HepG2 (cell line): ENCODE measurements around the gene RPAP3. TPM values are rescaled to one million over a fixed set of nuclear protein-coding genes. Genes with fewer than 3 reads are reported as not detected.

Source experiments
- ATAC-seq: fragments of 200-7000 bp; cut with Tn5 transposase; 3 replicates; pipeline ENCODE4 v1.9.1; 2020; ENCODE audit warnings: mild to moderate bottlenecking, moderate library complexity
- BruUV-seq: library from RNA; stranded (reverse); fragments of 400-500 nt; replicated peaks from 2 replicates; lab custom pipeline; 2021; lab: Mats Ljungman, UMichigan
- CTCF ChIA-PET: fragments of 300-600 bp; formaldehyde crosslinking; extraction: SDS; loops from one replicate; lab custom pipeline; 2021; ENCODE audit warnings: low total read pairs, inconsistent platforms, low intra/inter-chr PET ratio; lab: Yijun Ruan, JAX
- POLR2A ChIA-PET: fragments of 350-600 bp; sonication (Branson Sonifier 250); formaldehyde crosslinking; loops from one replicate; lab custom pipeline; 2020; ENCODE audit warnings: antibody characterized with exemption, inconsistent platforms; lab: Yijun Ruan, JAX
- DNase-seq: peaks from one replicate; pipeline ENCODE4 v3.0.0-alpha.2; 2015; ENCODE audit warnings: low spot score
- FAIRE-seq: peaks from 3 replicates; lab custom pipeline; 2011; peaks lifted over from hg19 to GRCh38; lab: Jason Lieb, UNC
- H2AFZ ChIP-seq: one replicate; pipeline ENCODE4 v1.6.1; 2011; ENCODE audit warnings: low read length, inconsistent platforms
- H3K27ac ChIP-seq: fragments of 300-600 bp; 3 replicates; pipeline ENCODE4 v1.8.0; 2011; ENCODE audit warnings: mixed run types, mild to moderate bottlenecking, mixed read lengths, low read length, inconsistent platforms; ENCODE audit not compliant: insufficient read depth; ENCODE audit errors: extremely low read length
- H3K27me3 ChIP-seq, 2 experiments: fragments of 200-600 bp in 1 of 2; 2 replicates in 1 of 2; 3 replicates in 1 of 2; pipeline versions ENCODE4 v1.6.0 to v1.8.0; 2011; ENCODE audit warnings: low read length in 2 of 2, mild to moderate bottlenecking in 2 of 2, moderate library complexity in 2 of 2, inconsistent platforms in 1 of 2; ENCODE audit not compliant: insufficient read depth in 2 of 2, control insufficient read depth in 1 of 2
- H3K36me3 ChIP-seq, 2 experiments: fragments of 200-600 bp in 1 of 2; replicated peaks in 1 of 2; 2 replicates in 1 of 2; 3 replicates in 1 of 2; pipeline versions ENCODE4 v1.5.1 to v1.8.0; 2011; ENCODE audit warnings: low read length in 2 of 2, inconsistent platforms in 1 of 2; ENCODE audit not compliant: insufficient read depth in 2 of 2, control insufficient read depth in 1 of 2
- H3K4me1 ChIP-seq: 2 replicates; pipeline ENCODE4 v1.5.1; 2012; ENCODE audit warnings: low read length, inconsistent platforms; ENCODE audit not compliant: insufficient read depth
- H3K4me2 ChIP-seq: 2 replicates; pipeline ENCODE4 v1.6.0; 2011; ENCODE audit warnings: low read depth, low read length, inconsistent platforms
- H3K4me3 ChIP-seq, 3 experiments: fragments of 200-600 bp in 1 of 3; sonication (generic), shearing (Covaris generic) in 1 of 3; replicated peaks in 1 of 3; 2 replicates each; pipeline ENCODE4 v1.5.1; 2011 to 2016; ENCODE audit warnings: low read length in 3 of 3, inconsistent platforms in 2 of 3, low read depth in 2 of 3, mild to moderate bottlenecking in 2 of 3, control low read depth in 1 of 3, mixed read lengths in 1 of 3; ENCODE audit not compliant: insufficient read depth in 1 of 3
- H3K79me2 ChIP-seq: one replicate; pipeline ENCODE4 v1.6.1; 2011; ENCODE audit warnings: low read length, inconsistent platforms; ENCODE audit not compliant: insufficient read depth
- H3K9ac ChIP-seq: 2 replicates; pipeline ENCODE4 v1.6.0; 2011; ENCODE audit warnings: mild to moderate bottlenecking, low read depth, low read length, inconsistent platforms; ENCODE audit not compliant: insufficient read depth
- H3K9me3 ChIP-seq: 2 replicates; pipeline ENCODE4 v1.5.1; 2012; ENCODE audit warnings: mild to moderate bottlenecking, low read length
- H4K20me1 ChIP-seq: 2 replicates; pipeline ENCODE4 v1.6.0; 2011; ENCODE audit warnings: inconsistent platforms, mild to moderate bottlenecking, low read length, moderate library complexity; ENCODE audit not compliant: insufficient read depth
- CREM ChIP-seq, 2 experiments: sonication (generic) in 1 of 2; formaldehyde crosslinking in 1 of 2; IDR thresholded peaks; 2 replicates each; pipeline versions ENCODE4 v1.4.0 to v1.6.1; 2016 to 2020; ENCODE audit warnings: antibody characterized with exemption in 1 of 2, mild to moderate bottlenecking in 1 of 2, missing genetic modification reagents in 1 of 2
- MIER3 ChIP-seq: IDR thresholded peaks from 2 replicates; pipeline ENCODE4 v1.6.1; 2016; ENCODE audit warnings: missing compliant biosample characterization, borderline replicate concordance
- MLLT10 ChIP-seq: sonication (generic); formaldehyde crosslinking; IDR thresholded peaks from 2 replicates; pipeline ENCODE4 v1.4.0; 2020; ENCODE audit warnings: missing genetic modification reagents
- PRPF4 ChIP-seq: fragments of 200-400 bp; formaldehyde crosslinking; IDR thresholded peaks from 2 replicates; pipeline ENCODE4 v1.6.1; 2016; ENCODE audit warnings: low read length, low read depth; ENCODE audit not compliant: poor library complexity, severe bottlenecking
- RARA ChIP-seq: IDR thresholded peaks from 2 replicates; pipeline ENCODE4 v1.6.1; 2016; ENCODE audit warnings: missing genetic modification reagents, missing compliant biosample characterization
- REST ChIP-seq, 2 experiments: IDR thresholded peaks; 2 replicates each; pipeline ENCODE4 v1.6.1; 2011 to 2012; ENCODE audit warnings: low read length in 2 of 2, borderline replicate concordance in 1 of 2, low read depth in 1 of 2, mild to moderate bottlenecking in 1 of 2, moderate library complexity in 1 of 2
- ZNF446 ChIP-seq: sonication (generic); formaldehyde crosslinking; IDR thresholded peaks from 2 replicates; pipeline ENCODE4 v1.5.0; 2020; ENCODE audit warnings: mild to moderate bottlenecking, missing genetic modification reagents
- ZNF550 ChIP-seq: sonication (generic); formaldehyde crosslinking; IDR thresholded peaks from 2 replicates; pipeline ENCODE4 v1.4.0; 2020; ENCODE audit warnings: mild to moderate bottlenecking, missing genetic modification reagents, borderline replicate concordance
- ZNF557 ChIP-seq: sonication (generic); formaldehyde crosslinking; IDR thresholded peaks from 2 replicates; pipeline ENCODE4 v1.4.0; 2020; ENCODE audit warnings: missing genetic modification reagents
- ZNF564 ChIP-seq: sonication (generic); formaldehyde crosslinking; IDR thresholded peaks from 2 replicates; pipeline ENCODE4 v1.8.1; 2023; ENCODE audit warnings: mild to moderate bottlenecking, missing genetic modification reagents
- ZNF639 ChIP-seq: conservative IDR thresholded peaks from 2 replicates; pipeline ENCODE4 v1.6.1; 2018; ENCODE audit warnings: missing genetic modification reagents
- ZSCAN29 ChIP-seq: sonication (generic); formaldehyde crosslinking; conservative IDR thresholded peaks from 2 replicates; pipeline ENCODE4 v1.4.0; 2020; ENCODE audit warnings: mild to moderate bottlenecking, missing genetic modification reagents
- WGBS: methylation state at CpG from one replicate; pipeline ENCODE4 v1.1.6; 2017; ENCODE audit warnings: low lambda C conversion rate; 5-methylcytosine and 5-hydroxymethylcytosine counted together
- in situ Hi-C: cut with HindIII; loops from 2 replicates; pipeline ENCODE4 v1.10.0; 2017; ENCODE audit warnings: low pct_unique_long_range_greater_than_20kb; ENCODE audit not compliant: extremely low pct_ligation_motif_present
- intact Hi-C: fragments of 100-400 bp; cut with micrococcal nuclease; formaldehyde crosslinking; loops from one replicate; pipeline ENCODE4 v1.10.0; 2022; ENCODE audit not compliant: unreplicated experiment
- polyA plus RNA-seq, 8 experiments: library from polyadenylated mRNA; depleted of rRNA in 3 of 8; stranded (reverse) in 7 of 8; unstranded in 1 of 8; fragments of >200 nt; fragmentation: Illumina TruSeq in 4 of 8; extraction: Trizol in 4 of 8; gene quantifications; 2 replicates each; pipeline versions ENCODE4 v1.2.1 to v1.2.3, GENCODE V29; 2011 to 2016; ENCODE audit warnings: low read depth in 4 of 8, missing spikeins in 1 of 8, mixed read lengths in 1 of 8; ENCODE audit not compliant: insufficient read depth in 1 of 8
- total RNA-seq, 5 experiments: library from RNA; depleted of rRNA; stranded (reverse); fragments of >200 nt; fragmentation: Illumina TruSeq; extraction: Trizol; gene quantifications; 2 replicates each; pipeline ENCODE4 v1.2.3, GENCODE V29; 2016; ENCODE audit warnings: low read depth in 1 of 5
- TF ChIP-seq, protein P1 (sequence below): sonication (generic); formaldehyde crosslinking; IDR thresholded peaks from 2 replicates; pipeline ENCODE4 v1.8.0; 2022; ENCODE audit warnings: mild to moderate bottlenecking, missing genetic modification reagents
- TF ChIP-seq, protein P2 (sequence below): sonication (generic); formaldehyde crosslinking; IDR thresholded peaks from 2 replicates; pipeline ENCODE4 v1.8.0; 2022; ENCODE audit warnings: mild to moderate bottlenecking, missing genetic modification reagents, moderate library complexity

RPAP3 gene
- total and polyA plus RNA-seq, 2 of the 13 experiments (the other 11 are each of a cell fraction or from before 2014, with no cell fraction given) = 8.8 to 32.8 TPM

- ChIA-PET CTCF (interaction anchor here (1.1 kb wide), 1 partner anchor 10 kb away, joined by 3 read pairs; the partner anchor contains the start of gene RAPGEF3), POLR2A (no interaction called here)
- FAIRE-seq = no peak
- 6% methylated on average over 2 of the region's 3 CpGs for WGBS
- Histone ChIP-seq H3K36me3 (no peaks in the 10 kb centered on the region), H3K9me3 (no peaks in the 10 kb centered on the region), H2AFZ (no peak overlapping the region), H3K27ac (no peak overlapping the region), H3K27me3 (peaks cover 19 to 65% of the 10 kb centered on the region in 2 experiments; a peak in 4 of 5 replicates), H4K20me1 (no peaks in the 10 kb centered on the region), H3K4me3 (no peak overlapping the region), H3K79me2 (no peaks in the 10 kb centered on the region), H3K4me1 (peaks cover 22% of the 10 kb centered on the region), H3K4me2 (no peak overlapping the region), H3K9ac (no peak overlapping the region)
- BruUV-seq = no TSS peak
- in situ Hi-C loops (no loop called here), intact Hi-C loops (no loop called here)
- no peak for ATAC-seq
- TF ChIP-seq ZNF446 (CRISPR knock-in tag) = no peak
- no peak for TF ChIP-seq ZNF564 (CRISPR knock-in tag)
- TF ChIP-seq MLLT10 = no peak
- TF ChIP-seq ZNF639 = no peak
- TF ChIP-seq ZNF550 = no peak
- no peak for TF ChIP-seq ZSCAN29 (CRISPR knock-in tag)
- TF ChIP-seq ZNF557 = no peak
- TF ChIP-seq PRPF4 = no peak
- TF ChIP-seq MIER3 (CRISPR knock-in tag) = no peak
- no peak for TF ChIP-seq CREM (IDR thresholded peaks at IDR 0.05)
- TF ChIP-seq CREM (CRISPR knock-in tag; IDR thresholded peaks at IDR 0.05) = no peak
- TF ChIP-seq, protein P1, sequence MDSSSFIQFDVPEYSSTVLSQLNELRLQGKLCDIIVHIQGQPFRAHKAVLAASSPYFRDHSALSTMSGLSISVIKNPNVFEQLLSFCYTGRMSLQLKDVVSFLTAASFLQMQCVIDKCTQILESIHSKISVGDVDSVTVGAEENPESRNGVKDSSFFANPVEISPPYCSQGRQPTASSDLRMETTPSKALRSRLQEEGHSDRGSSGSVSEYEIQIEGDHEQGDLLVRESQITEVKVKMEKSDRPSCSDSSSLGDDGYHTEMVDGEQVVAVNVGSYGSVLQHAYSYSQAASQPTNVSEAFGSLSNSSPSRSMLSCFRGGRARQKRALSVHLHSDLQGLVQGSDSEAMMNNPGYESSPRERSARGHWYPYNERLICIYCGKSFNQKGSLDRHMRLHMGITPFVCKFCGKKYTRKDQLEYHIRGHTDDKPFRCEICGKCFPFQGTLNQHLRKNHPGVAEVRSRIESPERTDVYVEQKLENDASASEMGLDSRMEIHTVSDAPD (CRISPR knock-in tag) = no peak
- TF ChIP-seq, protein P2, sequence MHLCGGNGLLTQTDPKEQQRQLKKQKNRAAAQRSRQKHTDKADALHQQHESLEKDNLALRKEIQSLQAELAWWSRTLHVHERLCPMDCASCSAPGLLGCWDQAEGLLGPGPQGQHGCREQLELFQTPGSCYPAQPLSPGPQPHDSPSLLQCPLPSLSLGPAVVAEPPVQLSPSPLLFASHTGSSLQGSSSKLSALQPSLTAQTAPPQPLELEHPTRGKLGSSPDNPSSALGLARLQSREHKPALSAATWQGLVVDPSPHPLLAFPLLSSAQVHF = no peak
- TF ChIP-seq REST (IDR thresholded peaks at IDR 0.05; ENCODE audit: borderline replicate concordance in 1 of 2, low read depth in 1 of 2, low read length in 2 of 2) = no peak
- TF ChIP-seq RARA (CRISPR knock-in tag) = no peak
- DNase-seq = no peak
Observed at GRCh38 chr12:47748899-47749298, 43.1 kb upstream of the RPAP3 start.
